Smooth muscle cell (in vitro differentiated cells): Measurements from ENCODE around the gene RIMS4. TPM values are rescaled to one million over a fixed set of nuclear protein-coding genes. Genes with fewer than 3 reads are reported as not detected.

Experiments
- DNase-seq: peaks from one replicate; lab custom pipeline; 2025; ENCODE audit not compliant: unreplicated experiment; lab: John Stamatoyannopoulos, UW
- H2AFZ ChIP-seq: fragments of 200-600 bp; sonication (generic); 2 replicates; pipeline ENCODE4 v1.6.0; 2016; ENCODE audit warnings: antibody characterized with exemption, low read depth, mild to moderate bottlenecking
- H3F3A ChIP-seq: fragments of 200-600 bp; sonication (generic); 2 replicates; pipeline ENCODE4 v1.6.0; 2017; ENCODE audit warnings: antibody characterized with exemption, low read depth
- H3K27ac ChIP-seq: fragments of 200-600 bp; sonication (generic); 2 replicates; pipeline ENCODE4 v1.5.1; 2016; ENCODE audit warnings: low read depth, mild to moderate bottlenecking
- H3K27me3 ChIP-seq: fragments of 200-600 bp; sonication (generic); 2 replicates; pipeline ENCODE4 v1.6.1; 2016; ENCODE audit warnings: low read depth, mild to moderate bottlenecking
- H3K36me3 ChIP-seq: fragments of 200-600 bp; sonication (generic); 2 replicates; pipeline ENCODE4 v1.5.1; 2016; ENCODE audit warnings: low read depth
- H3K4me1 ChIP-seq: fragments of 200-600 bp; sonication (generic); 2 replicates; pipeline ENCODE4 v1.5.1; 2016; ENCODE audit warnings: low read depth
- H3K4me2 ChIP-seq: fragments of 200-600 bp; sonication (generic); 2 replicates; pipeline ENCODE4 v1.6.0; 2016; ENCODE audit warnings: mild to moderate bottlenecking
- H3K4me3 ChIP-seq: fragments of 200-600 bp; sonication (generic); 2 replicates; pipeline ENCODE4 v1.5.1; 2016; ENCODE audit warnings: mild to moderate bottlenecking
- H3K79me2 ChIP-seq: fragments of 200-600 bp; sonication (generic); 2 replicates; pipeline ENCODE4 v1.6.0; 2016; ENCODE audit warnings: low read depth, mild to moderate bottlenecking
- H3K9ac ChIP-seq: fragments of 200-600 bp; sonication (generic); 2 replicates; pipeline ENCODE4 v1.6.0; 2016; ENCODE audit warnings: low read depth
- H3K9me3 ChIP-seq: fragments of 200-600 bp; sonication (generic); replicated peaks from 2 replicates; pipeline ENCODE4 v1.5.1; 2016; ENCODE audit warnings: low read depth
- H4K20me1 ChIP-seq: fragments of 200-600 bp; sonication (generic); 2 replicates; pipeline ENCODE4 v1.6.0; 2016; ENCODE audit warnings: low read depth
- CTCF ChIP-seq: fragments of 200-600 bp; sonication (generic); IDR thresholded peaks from 2 replicates; pipeline ENCODE4 v1.5.1; 2017; ENCODE audit warnings: borderline replicate concordance, mild to moderate bottlenecking, antibody characterized with exemption; ENCODE audit not compliant: insufficient read depth, poor library complexity, severe bottlenecking
- WGBS: methylation state at CpG from one replicate; pipeline ENCODE4 v1.1.7; 2016; ENCODE audit warnings: low lambda C conversion rate; 5-methylcytosine and 5-hydroxymethylcytosine counted together
- polyA plus RNA-seq: library from polyadenylated mRNA; unstranded; fragments of >200 nt; fragmentation: Nextera tagmentation; extraction: Ambion mirVana; gene quantifications from 2 replicates; pipeline ENCODE4 v1.2.1, GENCODE V29; 2016
- total RNA-seq: library from RNA; depleted of rRNA; stranded (reverse); fragments of >200 nt; gene quantifications from 2 replicates; pipeline ENCODE4 v1.2.3, GENCODE V29; 2014

Gene RIMS4
- total and polyA plus RNA-seq, 2 experiments from 2014 or later, result not detected

DNA sequence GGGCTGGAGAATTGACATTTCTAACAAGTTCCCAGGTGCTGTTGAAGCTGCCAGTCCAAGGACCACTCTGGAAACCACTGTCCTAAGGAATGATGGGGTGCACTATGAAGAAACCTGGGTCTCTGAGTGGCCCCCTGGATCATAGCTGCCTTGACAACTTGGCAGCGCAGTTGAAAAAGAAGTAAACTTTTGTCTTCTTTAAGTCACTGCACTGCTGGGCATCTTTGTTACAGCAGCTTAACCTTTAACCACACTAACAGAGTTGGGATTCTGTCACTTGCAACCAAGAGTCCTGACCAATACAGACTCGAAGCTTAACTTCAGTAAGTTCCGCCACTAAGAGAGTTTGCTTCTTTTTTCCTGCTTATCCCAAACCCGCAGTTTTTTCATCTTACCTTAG lies 73.2 kb downstream of the RIMS4 start:
- no peaks in the 10 kb centered on the region for H3K79me2 ChIP-seq
- no peak overlapping the region for H3K4me3 ChIP-seq
- H3K27ac ChIP-seq, result no peak overlapping the region
- no peak overlapping the region for H3K4me2 ChIP-seq
- no peak for TF ChIP-seq CTCF
- H2AFZ ChIP-seq, result no peak overlapping the region
- no peaks in the 10 kb centered on the region for H3K4me1 ChIP-seq
- H3F3A ChIP-seq, result no peaks in the 10 kb centered on the region
- peaks cover 9% of the 10 kb centered on the region for H3K27me3 ChIP-seq
- no peak overlapping the region for H3K9ac ChIP-seq
- no peaks in the 10 kb centered on the region for H4K20me1 ChIP-seq
- over 99% methylated on average over 4 of the region's 4 CpGs for WGBS
- DNase-seq, result no peak
- no peaks in the 10 kb centered on the region for H3K9me3 ChIP-seq
- no peaks in the 10 kb centered on the region for H3K36me3 ChIP-seq

- no peak for TF ChIP-seq CTCF
- DNase-seq, result no peak
- no peaks in the 10 kb centered on the region for H3F3A ChIP-seq
- no peak overlapping the region for H3K4me2 ChIP-seq
- H3K27ac ChIP-seq, result no peak overlapping the region
- no peaks in the 10 kb centered on the region for H3K9me3 ChIP-seq
- H3K36me3 ChIP-seq, result no peaks in the 10 kb centered on the region
- H3K9ac ChIP-seq, result no peak overlapping the region
- no peak overlapping the region for H2AFZ ChIP-seq
- H3K79me2 ChIP-seq, result no peaks in the 10 kb centered on the region
- no peak overlapping the region for H3K4me3 ChIP-seq
- WGBS, result 71% methylated on average over 6 of the region's 6 CpGs
- H3K4me1 ChIP-seq, result no peaks in the 10 kb centered on the region
- H4K20me1 ChIP-seq, result no peaks in the 10 kb centered on the region
- H3K27me3 ChIP-seq, result peaks cover 5% of the 10 kb centered on the region
Observed at GRCh38 chr20:44736170-44737021, 74.0 kb downstream of the RIMS4 start.

DNA sequence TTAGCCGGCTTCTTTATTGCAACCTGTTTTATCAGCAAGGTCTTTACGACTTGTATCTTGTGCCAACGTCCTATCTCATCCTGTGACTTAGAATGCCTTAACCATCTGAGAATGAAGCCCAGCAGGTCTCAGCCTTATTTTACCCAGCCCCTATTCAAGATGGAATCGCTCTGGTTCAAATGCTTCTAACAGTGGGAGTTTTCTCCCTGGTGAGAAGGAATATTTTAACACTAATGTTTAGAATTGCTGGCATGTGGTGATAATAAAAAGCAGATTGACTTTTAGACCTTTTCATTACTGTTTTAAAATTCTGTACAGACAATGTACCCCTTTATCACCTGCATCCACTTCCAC lies 74.6 kb downstream of the RIMS4 start:
- Histone ChIP-seq H3K9ac (no peak overlapping the region), H3K9me3 (no peaks in the 10 kb centered on the region), H3F3A (no peaks in the 10 kb centered on the region), H3K79me2 (no peaks in the 10 kb centered on the region), H3K27ac (no peak overlapping the region), H3K4me2 (no peak overlapping the region), H3K4me3 (no peak overlapping the region), H3K4me1 (no peaks in the 10 kb centered on the region), H3K27me3 (no peaks in the 10 kb centered on the region), H4K20me1 (no peaks in the 10 kb centered on the region), H3K36me3 (no peaks in the 10 kb centered on the region), H2AFZ (no peak overlapping the region)
- WGBS, result 90% methylated on average over 4 of the region's 4 CpGs
- DNase-seq, result no peak
- no peak for TF ChIP-seq CTCF

GRCh38 chr20:44734938-44735337 lies 75.4 kb downstream of the RIMS4 start:
- no peak overlapping the region for H3K4me3 ChIP-seq
- peak overlapping the region; percentile 44 for H3K4me2 ChIP-seq
- no peak overlapping the region for H3K9ac ChIP-seq
- peak overlapping the region; percentile 41 for H3K27ac ChIP-seq
- H2AFZ ChIP-seq, result peak overlapping the region; percentile 24
- H3K9me3 ChIP-seq, result no peaks in the 10 kb centered on the region
- H3F3A ChIP-seq, result no peaks in the 10 kb centered on the region
- no peak for DNase-seq
- H3K36me3 ChIP-seq, result no peaks in the 10 kb centered on the region
- no peaks in the 10 kb centered on the region for H3K27me3 ChIP-seq
- H4K20me1 ChIP-seq, result no peaks in the 10 kb centered on the region
- peak; percentile 12 for TF ChIP-seq CTCF
- no peaks in the 10 kb centered on the region for H3K4me1 ChIP-seq
- WGBS, result 45% methylated on average over 3 of the region's 3 CpGs
- no peaks in the 10 kb centered on the region for H3K79me2 ChIP-seq
